HG03354 (cell line): ENCODE results near the gene INTS1.
A peak's percentile ranks its signal among the peaks of the same experiment; 100 is the strongest.

Experiments used
- ATAC-seq: cut with Tn5 transposase; IDR thresholded peaks from one replicate; pipeline ENCODE4 v1.9.1; 2021; ENCODE audit warnings: mild to moderate bottlenecking; ENCODE audit not compliant: unreplicated experiment, poor library complexity, severe bottlenecking

The INTS1 gene

DNA sequence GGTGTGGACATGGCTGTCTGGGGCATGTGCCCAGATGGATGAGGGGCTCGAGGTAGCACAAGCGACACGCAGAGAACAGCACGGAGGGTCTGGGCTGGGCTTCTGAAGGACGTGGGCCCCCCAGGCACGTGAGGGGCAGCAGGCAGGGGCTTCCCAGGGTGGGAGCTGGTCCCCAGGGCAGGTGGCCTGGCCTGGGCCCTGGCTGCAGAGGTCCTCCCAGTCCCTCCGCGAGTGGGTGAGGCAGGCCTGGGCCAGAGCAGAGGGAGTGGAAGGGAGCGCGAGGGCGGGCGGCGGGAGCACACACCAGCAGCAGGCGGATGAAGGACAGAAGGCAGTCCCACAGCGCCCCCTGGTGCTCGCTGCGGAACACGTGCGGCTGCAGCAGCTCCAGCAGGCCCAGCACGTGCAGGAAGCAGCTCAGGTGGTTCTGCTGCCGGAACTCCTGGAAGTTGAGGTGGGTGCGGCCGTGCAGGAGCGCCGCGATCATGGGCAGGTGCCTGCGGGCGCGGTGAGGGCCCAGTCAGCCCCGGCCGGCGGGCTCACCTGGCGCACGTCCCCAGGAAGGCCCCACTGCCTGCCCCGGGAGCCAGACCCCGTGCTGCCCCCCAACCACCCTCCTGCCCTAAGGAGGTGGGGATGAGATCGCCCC, 30.2 kb downstream of the INTS1 start:
- no peak for ATAC-seq

DNA sequence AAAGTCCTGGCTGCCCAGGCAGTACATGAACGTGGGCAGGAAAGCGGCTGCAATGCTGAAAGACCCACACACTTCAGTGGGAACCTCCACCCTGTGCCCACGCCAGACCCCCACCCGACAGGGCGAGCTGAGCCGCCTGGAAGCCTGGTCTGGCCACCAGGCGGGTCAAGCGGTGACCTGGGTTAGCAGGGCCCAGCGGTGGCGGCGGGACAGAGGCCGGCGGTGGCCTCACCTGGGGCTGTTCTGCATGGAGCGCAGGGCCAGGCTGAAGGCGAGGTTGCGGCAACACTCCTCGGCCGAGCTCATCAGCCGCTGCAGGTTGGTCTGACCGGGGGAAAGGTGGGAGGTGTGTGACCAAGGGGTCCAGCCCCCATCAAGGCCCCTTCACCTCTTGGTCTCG, 33.3 kb downstream of the INTS1 start:
- ATAC-seq: no peak

DNA sequence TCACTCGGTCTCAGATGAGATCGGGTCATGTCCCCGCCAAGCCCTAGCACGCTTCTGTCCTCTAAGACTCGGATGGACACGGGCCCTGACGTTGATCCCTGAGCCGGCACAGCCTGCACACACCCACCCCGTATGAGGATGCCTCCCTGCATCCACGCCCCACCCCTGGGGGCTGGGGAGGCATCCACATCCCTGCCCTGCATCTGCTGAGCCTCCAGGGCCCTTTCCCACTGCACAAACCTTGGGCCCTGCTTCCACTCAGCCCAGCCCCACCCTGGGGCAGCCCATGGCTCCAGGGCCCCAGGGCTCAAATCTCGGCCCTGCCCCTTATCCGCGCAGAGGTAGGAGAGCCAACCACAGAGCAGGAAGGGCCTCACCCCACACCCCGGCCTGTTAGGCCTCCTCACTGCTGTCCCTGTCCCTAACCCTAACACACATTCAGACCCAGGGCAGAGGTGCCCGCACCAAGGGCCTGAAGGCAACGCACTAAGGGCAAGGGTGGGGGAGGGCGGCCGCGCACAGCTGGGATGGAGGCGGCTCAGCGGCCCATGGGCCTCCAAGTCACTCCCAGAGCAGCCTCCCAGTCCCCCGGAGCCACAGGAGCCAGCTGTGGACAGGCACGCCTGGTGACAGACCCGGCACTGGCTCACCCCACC, 35.4 kb downstream of the INTS1 start:
- no peak for ATAC-seq

- no peak for ATAC-seq
Observed at GRCh38 chr7:1468203-1468602, 36.0 kb downstream of the INTS1 start.

- ATAC-seq: no peak
Observed at GRCh38 chr7:1466524-1467271, 37.5 kb downstream of the INTS1 start.

DNA sequence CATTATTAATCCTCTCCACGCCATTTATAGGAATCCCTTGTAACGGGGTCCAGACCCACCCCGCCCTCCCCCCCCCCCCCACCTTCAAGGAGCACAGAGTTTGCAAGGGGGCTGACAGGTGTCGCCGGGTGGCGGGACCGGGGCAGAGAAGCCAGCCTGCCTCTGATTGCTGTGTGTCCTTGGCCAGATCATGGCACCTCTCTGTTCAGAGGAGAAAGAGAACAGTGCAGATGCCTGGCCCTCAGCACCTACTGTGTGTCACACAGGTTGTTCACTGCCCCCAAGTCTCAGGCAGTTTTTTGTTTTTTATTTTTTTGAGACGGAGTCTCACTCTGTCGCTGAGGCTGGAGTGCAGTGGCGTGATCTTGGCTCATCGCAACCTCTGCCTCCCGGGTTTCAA, 39.5 kb downstream of the INTS1 start:
- ATAC-seq: no peak

DNA sequence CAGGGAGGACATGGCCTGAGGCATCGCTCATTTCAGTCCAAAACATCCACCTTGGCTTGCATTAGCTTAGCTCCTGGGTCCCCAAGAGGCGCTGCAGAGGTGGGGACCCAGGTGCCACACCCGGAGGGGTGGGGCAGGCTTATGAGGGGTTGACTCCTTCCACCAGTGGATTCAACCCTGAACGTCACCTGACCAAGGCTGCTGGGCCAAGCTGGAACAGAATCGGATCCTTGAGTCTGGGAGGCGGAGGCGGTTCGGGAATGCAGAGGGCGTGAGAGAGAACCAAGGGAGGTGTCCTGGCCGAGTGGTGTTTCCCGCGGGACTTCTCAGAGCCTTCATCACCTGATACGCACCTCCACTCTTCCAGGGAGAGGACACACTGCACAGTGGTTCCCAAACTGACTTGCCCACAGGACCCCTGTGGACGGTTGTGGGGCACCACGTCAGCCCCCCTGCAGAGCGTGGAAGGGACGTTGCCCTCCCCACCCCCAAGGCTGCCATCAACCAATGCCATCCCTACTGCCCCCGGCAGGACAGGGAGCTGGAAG, 40.4 kb downstream of the INTS1 start:
- ATAC-seq: no peak

DNA sequence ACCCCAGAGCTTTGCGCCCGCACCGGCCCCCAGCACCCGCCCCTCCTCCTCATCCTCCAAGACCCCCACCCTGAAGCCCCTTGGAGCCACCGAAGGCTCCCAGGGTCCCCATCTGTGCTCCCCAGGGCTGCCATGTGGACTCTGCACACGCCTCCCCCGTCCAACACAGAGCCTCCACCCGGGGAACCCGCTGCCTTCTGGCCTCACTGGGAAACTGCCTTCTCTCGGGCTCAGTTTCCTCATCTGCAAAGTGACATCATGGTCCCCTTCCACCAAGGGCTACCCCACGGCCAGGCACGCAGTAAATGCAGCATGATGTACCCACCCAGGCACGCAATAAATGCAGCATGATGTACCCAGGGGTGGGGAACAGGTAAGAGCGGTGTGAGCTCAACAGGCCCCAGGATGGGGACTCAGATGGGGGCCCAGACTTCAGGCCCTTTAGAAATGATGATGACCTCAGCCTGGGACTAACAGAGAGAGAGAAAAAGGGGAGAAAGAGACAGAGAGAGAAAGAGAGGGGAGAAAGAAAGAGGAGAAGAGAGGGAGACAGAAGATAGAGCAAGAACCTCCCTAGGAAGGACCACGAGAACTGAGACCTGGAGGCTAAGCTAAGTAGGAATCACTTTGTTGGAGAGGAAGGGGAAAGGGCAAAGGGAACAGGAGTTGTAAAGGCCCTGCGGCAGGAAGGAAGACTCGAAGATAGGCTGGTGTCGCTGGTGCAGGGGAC, 42.4 kb downstream of the INTS1 start:
- ATAC-seq: no peak

DNA sequence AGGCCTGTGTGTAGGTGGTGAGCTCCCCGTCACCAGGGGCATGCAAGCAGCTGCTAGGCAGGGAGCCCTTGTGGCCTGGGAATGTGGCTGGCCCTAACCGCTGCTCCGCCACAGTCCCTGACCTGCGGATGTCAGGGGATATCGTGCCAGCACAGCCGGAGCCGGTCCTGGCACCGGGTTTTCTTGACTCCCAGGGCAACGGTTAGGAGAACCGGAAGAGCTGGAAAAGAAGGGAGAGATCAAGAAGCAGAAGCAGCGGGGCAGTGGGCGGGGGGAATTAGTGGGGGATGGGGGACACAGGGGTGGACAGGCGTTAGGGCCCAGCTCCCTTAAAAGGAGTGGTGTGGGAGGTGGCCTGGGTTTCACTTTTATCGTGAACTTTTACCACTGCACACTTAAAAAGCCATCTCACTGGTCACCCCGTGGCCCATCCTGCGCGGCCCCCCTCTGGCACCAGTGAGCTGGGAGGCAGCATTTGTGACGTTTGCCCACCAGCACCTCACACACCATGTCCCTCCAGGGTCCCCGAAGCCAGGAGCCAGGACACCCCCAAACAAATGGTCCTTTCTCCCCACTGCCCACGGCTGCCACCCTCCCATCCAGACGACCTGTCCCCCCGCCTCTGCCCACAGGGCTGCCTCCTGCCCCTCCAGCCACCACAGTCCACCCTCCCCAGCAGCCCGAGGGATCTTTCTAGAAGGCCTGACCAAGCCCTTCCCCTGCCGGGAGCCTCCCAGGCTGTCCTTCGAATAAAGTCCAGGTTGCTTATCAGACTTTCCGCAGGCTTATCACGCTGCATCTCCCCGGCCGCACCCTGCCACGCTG, 43.2 kb downstream of the INTS1 start:
- ATAC-seq: no peak

- peak; percentile 1 for ATAC-seq
Observed at GRCh38 chr7:1459920-1460820, 44.0 kb downstream of the INTS1 start.

DNA sequence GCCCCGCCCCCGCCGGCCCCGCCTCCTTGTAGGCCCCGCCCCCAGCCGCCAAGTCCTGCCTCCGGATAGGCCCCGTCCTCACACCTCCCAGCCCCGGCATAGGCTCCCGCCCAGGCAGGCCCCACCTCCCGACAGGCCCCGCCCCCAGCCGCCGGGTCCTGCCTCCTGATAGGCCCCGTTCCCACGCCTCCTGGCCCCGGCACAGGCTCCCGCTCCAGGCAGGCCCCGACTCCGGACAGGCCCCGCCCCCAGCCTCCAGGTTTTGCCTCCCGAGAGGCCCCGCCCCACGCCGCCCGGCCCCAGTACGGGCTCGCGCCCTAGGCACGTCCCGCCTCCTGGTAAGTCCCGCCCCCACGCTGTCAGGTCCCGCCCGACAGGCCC, 44.7 kb downstream of the INTS1 start:
- peak; percentile 95 for ATAC-seq

DNA sequence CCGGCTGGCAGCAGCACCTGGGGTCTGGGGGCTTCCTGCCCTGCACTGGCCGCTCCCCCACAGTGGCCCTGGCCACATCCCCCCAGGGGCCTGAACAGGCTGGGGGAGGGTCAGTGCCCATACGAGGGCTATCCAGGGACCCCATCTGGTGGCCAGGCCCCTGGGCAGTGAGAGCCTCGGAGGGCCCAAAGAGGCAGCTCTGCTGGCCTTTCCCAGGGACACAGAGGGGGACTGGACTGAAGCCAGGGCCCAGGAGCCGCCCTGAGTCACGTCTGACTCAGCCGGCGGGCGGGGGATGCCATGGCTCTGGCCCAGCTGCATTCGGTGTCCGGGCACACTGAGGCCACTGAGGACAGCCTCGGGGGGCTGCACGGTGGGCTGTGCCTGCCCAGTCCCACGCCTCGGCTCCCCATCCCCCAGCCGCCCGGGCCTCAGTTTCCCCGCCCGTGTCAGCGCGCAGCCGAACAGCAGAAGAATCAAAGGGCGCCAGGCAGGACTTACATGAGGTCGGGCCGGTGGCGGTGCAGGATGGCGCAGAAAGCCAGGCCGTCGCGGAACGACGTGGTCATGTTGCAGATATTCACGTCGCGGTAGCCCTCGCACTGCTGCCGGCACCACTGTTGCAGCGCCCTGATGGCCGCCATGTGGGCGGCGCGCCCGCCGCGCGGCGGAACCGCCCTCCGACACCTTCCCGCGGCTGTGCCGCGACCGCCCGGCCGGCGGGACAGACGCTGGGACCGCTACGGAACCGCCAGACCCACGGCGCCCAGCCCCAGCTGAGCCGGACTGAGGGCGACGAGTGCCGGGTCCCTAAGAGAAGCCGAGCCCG, 45.3 kb downstream of the INTS1 start, which contains the start of gene MICALL2:
Gene MICALL2 (minus strand): TSS at position 788 of the 829 bp plus-strand sequence. CDS start 144 bp downstream, at position 644.
- peak; percentile 38 for ATAC-seq

DNA sequence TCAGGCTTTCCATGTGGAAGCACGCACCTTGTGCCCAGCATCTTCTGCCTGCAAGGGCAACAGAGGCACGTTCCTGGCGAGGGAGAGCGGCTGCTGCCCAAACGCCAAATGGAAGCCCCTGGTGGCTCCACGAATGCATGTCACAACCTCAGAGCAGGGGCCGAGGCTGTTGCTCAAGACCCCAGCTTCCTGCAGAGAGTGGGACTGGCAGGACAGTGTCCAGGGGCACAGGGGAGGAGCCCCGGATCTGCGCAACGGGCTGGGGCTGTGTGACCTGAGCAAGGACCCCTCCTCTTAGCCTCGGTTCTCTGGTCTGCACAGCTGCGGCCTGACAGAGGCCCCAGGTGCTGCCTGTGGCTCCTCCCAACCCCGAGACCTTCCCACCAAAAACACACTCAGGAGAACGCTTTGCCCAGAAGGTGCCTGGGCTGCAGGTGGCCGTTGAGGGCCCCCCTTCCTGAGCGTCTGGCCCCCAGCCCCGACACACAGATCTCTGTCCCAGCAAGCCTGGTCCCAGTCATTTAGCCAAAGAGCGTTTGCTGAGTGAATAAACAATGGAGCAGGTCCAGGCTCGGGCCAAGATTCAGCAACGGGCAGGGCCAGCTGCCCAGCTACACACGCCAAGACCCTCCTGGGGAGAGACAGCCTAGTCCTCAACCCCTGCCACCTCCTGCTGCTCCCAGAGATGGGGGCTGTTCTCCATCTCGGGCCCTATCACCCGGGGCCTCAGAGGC, 46.1 kb downstream of the INTS1 start:
- ATAC-seq: no peak

DNA sequence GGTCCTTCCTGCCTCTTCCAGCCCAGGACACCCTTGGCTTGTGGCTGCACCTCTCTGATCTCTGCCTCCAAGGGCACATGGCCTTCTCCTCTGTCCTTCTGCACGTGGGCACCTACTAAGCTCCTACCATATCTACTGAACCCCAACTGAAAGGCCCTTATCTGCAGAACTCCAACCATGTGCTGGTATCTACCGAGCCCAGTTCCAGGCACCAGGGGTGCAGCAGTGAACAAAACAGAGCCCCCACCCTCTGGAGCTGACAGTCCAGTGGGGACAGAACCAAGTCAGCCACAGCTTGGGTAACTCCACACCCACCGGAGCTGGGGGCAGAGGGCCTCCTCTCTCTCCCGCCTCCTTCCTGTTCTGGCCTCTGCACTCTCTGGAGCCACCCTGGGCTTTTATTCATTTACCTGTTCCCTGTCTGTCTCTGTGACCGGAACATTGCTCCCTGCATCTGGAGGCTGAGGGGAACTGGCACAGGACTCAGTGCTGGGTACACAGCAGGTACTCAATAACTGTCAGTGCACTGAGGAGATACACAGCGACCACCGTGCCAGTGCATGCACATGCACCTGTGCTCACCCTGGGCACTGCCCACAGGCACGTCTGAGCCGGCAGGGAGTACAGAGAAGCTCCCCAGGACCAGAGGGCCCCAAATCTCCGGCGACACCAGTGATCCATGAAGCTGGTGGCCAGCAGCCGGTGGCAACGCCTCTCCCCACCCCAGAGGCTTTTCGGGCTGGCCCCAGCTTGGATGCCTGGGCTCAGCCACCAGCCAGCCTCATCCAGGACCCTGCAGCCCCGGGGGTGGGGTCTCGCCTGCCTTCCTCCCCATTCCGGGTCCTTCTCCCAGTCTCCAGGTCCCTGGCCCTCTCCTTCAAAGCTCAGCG, 46.9 kb downstream of the INTS1 start:
- no peak for ATAC-seq

DNA sequence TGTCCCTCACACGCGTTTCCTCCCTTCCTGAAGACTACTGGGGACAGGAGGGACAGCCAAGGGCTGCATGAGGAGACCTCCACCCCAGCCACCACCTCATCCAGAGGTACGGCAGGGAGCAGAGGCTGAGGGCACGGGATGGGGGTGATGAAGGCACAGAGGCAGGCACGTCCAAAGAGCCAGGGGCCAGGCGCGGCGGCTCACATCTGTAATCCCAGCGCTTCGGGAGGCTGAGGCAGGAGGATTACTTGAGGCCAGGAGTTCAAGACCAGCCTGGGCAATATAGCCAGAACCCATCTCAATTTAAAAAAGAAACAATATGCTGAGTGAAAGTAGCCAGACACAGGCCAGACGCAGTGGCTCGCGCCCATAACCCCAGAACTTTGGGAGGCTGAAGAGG, 48.2 kb downstream of the INTS1 start:
- ATAC-seq: no peak
